H1 (cell line): Measurements from ENCODE around the gene SIGLEC15. TPM values are rescaled to one million over a fixed set of nuclear protein-coding genes. Genes with fewer than 3 reads are reported as not detected.

Source experiments
- CTCF ChIA-PET: fragments of 300-600 bp; sonication (Branson Sonifier 250); formaldehyde crosslinking; loops from one replicate; lab custom pipeline; 2021; ENCODE audit not compliant: partially characterized antibody; lab: Charles Lee
- POLR2A ChIA-PET: fragments of 300-600 bp; sonication (Branson Sonifier 250); formaldehyde crosslinking; loops from one replicate; lab custom pipeline; 2021; ENCODE audit warnings: inconsistent platforms; ENCODE audit not compliant: partially characterized antibody; lab: Charles Lee
- DNase-seq, 2 experiments: peaks; one replicate each; pipeline versions ENCODE4 v3.0.0 to v3.0.0-alpha.2; 2010 to 2022; ENCODE audit warnings: low spot score in 2 of 2, low read depth in 1 of 2, mixed read lengths in 1 of 2
- FAIRE-seq: peaks from 2 replicates; lab custom pipeline; 2011; peaks lifted over from hg19 to GRCh38; lab: Jason Lieb, UNC
- H2AFZ ChIP-seq: 2 replicates; pipeline ENCODE4 v1.8.1; 2012; ENCODE audit warnings: low read length, inconsistent platforms
- H2AK5ac ChIP-seq: 2 replicates; pipeline ENCODE4 v1.6.1; 2013; ENCODE audit warnings: low read depth, low read length
- H2BK120ac ChIP-seq: replicated peaks from 2 replicates; pipeline ENCODE3; 2013; ENCODE audit warnings: low read depth, low read length, inconsistent platforms
- H2BK12ac ChIP-seq: 2 replicates; pipeline ENCODE4 v1.6.1; 2013; ENCODE audit warnings: low read depth, low read length
- H2BK15ac ChIP-seq: 2 replicates; pipeline ENCODE4 v1.6.1; 2013; ENCODE audit warnings: low read length
- H2BK20ac ChIP-seq: 2 replicates; pipeline ENCODE4 v1.6.1; 2013; ENCODE audit warnings: low read length
- H2BK5ac ChIP-seq: 2 replicates; pipeline ENCODE4 v1.6.1; 2013; ENCODE audit warnings: low read depth, low read length
- H3K14ac ChIP-seq: 2 replicates; pipeline ENCODE4 v1.6.1; 2013; ENCODE audit warnings: inconsistent platforms; ENCODE audit not compliant: insufficient read length
- H3K18ac ChIP-seq: 2 replicates; pipeline ENCODE4 v1.6.1; 2013; ENCODE audit warnings: low read length; ENCODE audit errors: extremely low read depth
- H3K23ac ChIP-seq: 2 replicates; pipeline ENCODE4 v1.6.1; 2013; ENCODE audit warnings: inconsistent platforms; ENCODE audit not compliant: insufficient read length
- H3K23me2 ChIP-seq: 2 replicates; pipeline ENCODE4 v1.6.1; 2013; ENCODE audit warnings: low read depth, low read length
- H3K27ac ChIP-seq: 2 replicates; pipeline ENCODE4 v1.6.1; 2011; ENCODE audit warnings: low read depth, low read length, inconsistent platforms
- H3K27me3 ChIP-seq, 4 experiments: replicated peaks in 1 of 4; 1 replicate in 1 of 4; 2 replicates in 3 of 4; pipeline versions ENCODE4 v1.6.1 to v1.8.1; 2011 to 2013; ENCODE audit warnings: low read length in 3 of 4, mild to moderate bottlenecking in 3 of 4, inconsistent platforms in 2 of 4, mixed read lengths in 2 of 4, moderate library complexity in 1 of 4; ENCODE audit not compliant: control insufficient read depth in 3 of 4, insufficient read depth in 3 of 4; ENCODE audit errors: extremely low read depth in 1 of 4
- H3K36me3 ChIP-seq, 4 experiments: 2 replicates each; pipeline versions ENCODE4 v1.6.1 to v1.8.1; 2011 to 2013; ENCODE audit warnings: mild to moderate bottlenecking in 4 of 4, low read length in 3 of 4, moderate library complexity in 2 of 4, control low read depth in 1 of 4, inconsistent platforms in 1 of 4; ENCODE audit not compliant: insufficient read depth in 4 of 4, control insufficient read depth in 2 of 4
- H3K4ac ChIP-seq: replicated peaks from 2 replicates; pipeline ENCODE3; 2013; ENCODE audit warnings: low read length, low read depth, mixed read lengths, inconsistent platforms; ENCODE audit not compliant: insufficient read length
- H3K4me1 ChIP-seq, 4 experiments: replicated peaks in 1 of 4; 1 replicate in 1 of 4; 2 replicates in 3 of 4; pipeline versions ENCODE4 v1.6.1 to v1.8.1; 2011 to 2013; ENCODE audit warnings: low read length in 3 of 4, inconsistent platforms in 2 of 4, mixed read lengths in 1 of 4; ENCODE audit not compliant: insufficient read depth in 4 of 4, control insufficient read depth in 3 of 4
- H3K4me2 ChIP-seq, 2 experiments: 2 replicates each; pipeline versions ENCODE4 v1.6.1 to v1.8.1; 2011 to 2013; ENCODE audit warnings: low read depth in 2 of 2, low read length in 2 of 2, control low read depth in 1 of 2, inconsistent platforms in 1 of 2, mild to moderate bottlenecking in 1 of 2; ENCODE audit not compliant: insufficient read depth in 1 of 2
- H3K4me3 ChIP-seq, 4 experiments: fragments of 200-600, 300-600 bp in 1 of 4; sonication (generic), shearing (Covaris generic), sonication (Bioruptor Twin) in 1 of 4; 2 replicates each; pipeline versions ENCODE4 v1.5.1 to v1.8.1; 2011 to 2016; ENCODE audit warnings: low read length in 4 of 4, low read depth in 3 of 4, control low read depth in 2 of 4, inconsistent platforms in 2 of 4, mild to moderate bottlenecking in 2 of 4, mixed read lengths in 1 of 4, moderate library complexity in 1 of 4; ENCODE audit not compliant: insufficient read depth in 2 of 4; ENCODE audit errors: extremely low read depth in 1 of 4
- H3K56ac ChIP-seq: replicated peaks from 2 replicates; pipeline ENCODE3; 2013; ENCODE audit warnings: low read depth, mild to moderate bottlenecking, mixed read lengths, low read length, inconsistent platforms; ENCODE audit not compliant: insufficient read length
- H3K79me1 ChIP-seq: 2 replicates; pipeline ENCODE4 v1.6.1; 2013; ENCODE audit warnings: low read depth, low read length, control low read depth
- H3K79me2 ChIP-seq, 2 experiments: 2 replicates each; pipeline versions ENCODE4 v1.6.1 to v1.8.1; 2012 to 2013; ENCODE audit warnings: low read length in 2 of 2, mild to moderate bottlenecking in 2 of 2, inconsistent platforms in 1 of 2; ENCODE audit not compliant: insufficient read depth in 2 of 2, control insufficient read depth in 1 of 2
- H3K9ac ChIP-seq, 4 experiments: replicated peaks in 1 of 4; 1 replicate in 1 of 4; 2 replicates in 3 of 4; pipeline versions ENCODE4 v1.6.1 to v1.8.1; 2011 to 2013; ENCODE audit warnings: low read depth in 3 of 4, low read length in 3 of 4, control low read depth in 2 of 4, mild to moderate bottlenecking in 2 of 4, moderate library complexity in 2 of 4, inconsistent platforms in 1 of 4; ENCODE audit errors: extremely low read depth in 1 of 4
- H3K9me3 ChIP-seq, 2 experiments: 2 replicates each; pipeline versions ENCODE4 v1.6.1 to v1.8.1; 2012 to 2013; ENCODE audit warnings: mild to moderate bottlenecking in 2 of 2, moderate library complexity in 2 of 2, control low read depth in 1 of 2, inconsistent platforms in 1 of 2, low read depth in 1 of 2, low read length in 1 of 2, mixed read lengths in 1 of 2; ENCODE audit not compliant: insufficient read depth in 2 of 2
- H4K20me1 ChIP-seq, 2 experiments: replicated peaks in 1 of 2; 2 replicates each; pipeline versions ENCODE3 to v1.8.1; 2011 to 2013; ENCODE audit warnings: inconsistent platforms in 2 of 2, low read length in 2 of 2, mild to moderate bottlenecking in 1 of 2; ENCODE audit not compliant: insufficient read depth in 2 of 2, control insufficient read depth in 1 of 2
- H4K5ac ChIP-seq: 2 replicates; pipeline ENCODE4 v1.6.1; 2013; ENCODE audit warnings: low read length, low read depth, mixed read lengths, inconsistent platforms; ENCODE audit not compliant: insufficient read length
- H4K8ac ChIP-seq: 2 replicates; pipeline ENCODE4 v1.8.0; 2013; ENCODE audit warnings: mild to moderate bottlenecking, moderate library complexity, low read length, inconsistent platforms; ENCODE audit not compliant: insufficient read depth; ENCODE audit errors: extremely low read depth
- H4K91ac ChIP-seq: replicated peaks from 2 replicates; pipeline ENCODE3; 2013; ENCODE audit warnings: low read length, mixed read lengths, inconsistent platforms; ENCODE audit not compliant: insufficient read length
- GTF2F1 ChIP-seq: IDR thresholded peaks from 2 replicates; pipeline ENCODE4 v1.6.1; 2012; ENCODE audit warnings: low read depth, low read length, improper control_type of control experiment, borderline replicate concordance
- WGBS, 2 experiments: shearing (Covaris generic) in 1 of 2; methylation state at CpG; one replicate each; pipeline versions ENCODE4 v1.1.6 to v1.1.7; 2013 to 2015; ENCODE audit warnings: low lambda C conversion rate in 2 of 2, mixed read lengths in 2 of 2, inconsistent platforms in 1 of 2, low coverage in 1 of 2, missing lambda C conversion rate in 1 of 2; ENCODE audit not compliant: insufficient replicate concordance in 2 of 2, insufficient coverage in 1 of 2, insufficient read length in 1 of 2; ENCODE audit errors: extremely low coverage in 1 of 2, missing lambda C conversion rate in 1 of 2; 5-methylcytosine and 5-hydroxymethylcytosine counted together
- polyA plus RNA-seq, 7 experiments: library from polyadenylated mRNA; depleted of rRNA in 3 of 7; stranded (reverse) in 5 of 7; unstranded in 2 of 7; fragments of >200 nt in 5 of 7; fragments of 200-250 nt in 2 of 7; gene quantifications; 1 replicate in 5 of 7; 2 replicates in 1 of 7; 4 replicates in 1 of 7; pipeline versions ENCODE4 v1.2.1 to v1.2.3, GENCODE V29; 2011 to 2013; ENCODE audit warnings: missing spikeins in 2 of 7, mixed read lengths in 2 of 7
- total RNA-seq: library from RNA; stranded (reverse); fragmentation: NEBNext Ultra II Directional; extraction: Animal tissue kit (Norgen Biotek cat#: 25700); gene quantifications from 2 replicates; pipeline ENCODE4 v1.2.1, GENCODE V29; 2021

Gene SIGLEC15
- total and polyA plus RNA-seq, 2 of the 8 experiments (the other 6 are each of a cell fraction or from before 2014, with no cell fraction given) = 0.20 to 0.37 TPM

DNA sequence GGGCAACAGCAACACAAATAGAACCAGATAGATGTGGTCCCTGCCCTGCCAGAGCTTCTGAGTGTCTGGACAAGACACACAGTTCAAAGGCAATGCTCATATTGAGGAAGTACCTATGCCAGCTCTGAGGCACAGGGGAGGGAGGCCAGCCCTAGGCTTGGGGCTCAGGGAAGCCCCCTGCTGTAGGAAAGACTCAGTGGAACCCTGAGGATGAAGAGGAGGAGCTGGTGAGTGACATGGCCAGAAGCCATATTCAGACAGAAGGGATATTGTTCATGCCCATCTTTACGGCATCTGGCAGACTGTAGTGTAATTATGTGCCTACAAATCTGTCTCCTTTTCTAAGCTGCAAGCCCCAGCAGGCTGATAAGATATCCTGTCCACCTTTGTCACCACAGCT, 8.8 kb downstream of the SIGLEC15 start:
- Histone ChIP-seq H2BK120ac (no peak overlapping the region), H3K27me3 (peaks cover 8 to 32% (median 25%) of the 10 kb centered on the region in 4 experiments), H2BK5ac (no peak overlapping the region), H2BK15ac (no peak overlapping the region), H3K56ac (no peak overlapping the region), H4K91ac (no peak overlapping the region), H3K79me1 (no peaks in the 10 kb centered on the region), H2BK20ac (no peak overlapping the region), H2AFZ (no peak overlapping the region), H3K4me1 (peaks cover 6 to 20% (median 11%) of the 10 kb centered on the region in 4 experiments), H3K4me3 (no peak overlapping the region), H3K18ac (no peak overlapping the region), H3K23ac (no peak overlapping the region), H3K79me2 (no peaks in the 10 kb centered on the region), H3K4me2 (no peak overlapping the region), H4K8ac (no peak overlapping the region), H3K23me2 (peaks cover 4% of the 10 kb centered on the region; the same call in 1 of the 2 replicates), H3K14ac (no peak overlapping the region), H4K5ac (no peak overlapping the region), H2AK5ac (no peak overlapping the region), H3K36me3 (no peaks in the 10 kb centered on the region), H4K20me1 (no peaks in the 10 kb centered on the region), H3K9ac (peak overlapping the region in 1 of 4 experiments; percentile 26; a peak in 1 of 7 replicates), H3K9me3 (no peaks in the 10 kb centered on the region), H3K4ac (no peak overlapping the region), H3K27ac (no peak overlapping the region), H2BK12ac (0 out of 2 replicates have a peak overlapping the region, but pooled peaks have one; percentile 30)
- WGBS, 2 experiments = 82% methylated on average over 1 of the region's 1 CpG; no CpG with 5 or more reads in 1 of the 2 experiments
- FAIRE-seq (no peak), DNase-seq (no peak)
- ChIA-PET POLR2A (interaction anchor here (1.0 kb wide), 1 partner anchor 27 kb away, joined by 3 read pairs; no protein-coding TSS in a partner anchor), CTCF (interaction anchor here (0.7 to 2.9 kb wide), 9 partner anchors 9 to 171 kb away, joined by 3 to 35 read pairs (median 4); partner anchors contain the start of genes SIGLEC15 and SLC14A1)
- TF ChIP-seq GTF2F1 = no peak
